NCI-H2081 (cell line): ENCODE data around the gene DAAM2.
A peak's percentile ranks its signal among the peaks of the same experiment; 100 is the strongest.

Source experiments
- DNase-seq, 2 experiments: peaks; one replicate each; lab custom pipeline; 2025; lab: John Stamatoyannopoulos, UW

The DAAM2 gene

GRCh38 chr6:39819228-39819627 is 27.1 kb downstream of the DAAM2 start:
- DNase-seq, result no peak

DNA sequence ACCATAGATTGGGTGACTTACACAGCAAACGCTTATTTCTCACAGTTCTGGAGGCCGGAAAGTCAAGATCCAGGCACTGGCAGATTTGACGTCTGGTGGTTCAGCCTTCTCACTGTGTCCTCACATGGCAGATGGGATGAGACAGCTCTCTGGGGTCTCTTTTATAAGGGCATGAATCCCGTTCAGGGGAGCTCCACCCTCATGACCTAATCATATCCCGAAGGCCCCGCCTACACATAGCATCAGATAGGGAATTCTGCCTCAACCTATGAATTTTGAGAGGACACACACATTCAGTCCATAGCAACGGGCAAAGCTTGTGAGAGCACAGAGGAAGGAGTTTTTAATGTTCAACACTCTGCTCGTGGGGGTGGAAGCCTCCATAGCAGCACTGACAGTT is 27.5 kb downstream of the DAAM2 start:
- DNase-seq, result no peak

- DNase-seq, result no peak
Measured at GRCh38 chr6:39820553-39820952, 28.4 kb downstream of the DAAM2 start.

DNA sequence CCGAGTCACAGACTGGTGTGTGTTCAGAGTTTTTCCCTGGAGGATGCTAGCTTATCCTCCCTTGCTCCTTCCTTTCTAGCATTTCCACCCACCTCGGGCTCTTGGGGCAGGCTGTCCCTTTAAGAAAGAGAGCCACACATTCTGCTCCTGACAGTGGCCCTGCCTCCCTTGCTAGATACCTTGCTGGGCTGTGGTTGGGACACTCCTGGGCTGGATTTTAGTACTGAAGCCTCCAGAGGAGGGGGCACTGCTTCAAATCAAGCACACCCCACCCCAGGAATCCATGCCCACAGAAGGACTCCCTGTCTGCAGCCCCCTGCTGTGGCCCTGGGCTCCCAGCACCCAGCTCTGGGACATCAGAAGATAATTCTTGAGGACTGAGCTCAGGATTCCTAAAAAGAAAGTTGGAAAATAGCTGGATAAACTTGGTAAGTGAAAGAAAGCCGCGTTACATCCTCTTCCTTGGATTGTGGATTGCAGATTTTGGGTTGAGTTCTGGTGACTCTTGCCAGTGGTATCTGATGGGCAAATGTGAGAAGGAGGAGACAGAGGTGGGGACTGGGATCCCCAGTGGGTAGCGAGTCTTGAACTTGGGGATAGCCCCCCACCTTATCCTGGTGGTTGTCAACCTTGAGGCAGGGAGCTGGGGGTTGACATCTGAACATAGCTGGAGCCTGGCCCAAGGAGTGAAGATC is 29.0 kb downstream of the DAAM2 start:
- DNase-seq, result no peak

GRCh38 chr6:39821742-39822532 is 29.8 kb downstream of the DAAM2 start:
- no peak for DNase-seq

DNA sequence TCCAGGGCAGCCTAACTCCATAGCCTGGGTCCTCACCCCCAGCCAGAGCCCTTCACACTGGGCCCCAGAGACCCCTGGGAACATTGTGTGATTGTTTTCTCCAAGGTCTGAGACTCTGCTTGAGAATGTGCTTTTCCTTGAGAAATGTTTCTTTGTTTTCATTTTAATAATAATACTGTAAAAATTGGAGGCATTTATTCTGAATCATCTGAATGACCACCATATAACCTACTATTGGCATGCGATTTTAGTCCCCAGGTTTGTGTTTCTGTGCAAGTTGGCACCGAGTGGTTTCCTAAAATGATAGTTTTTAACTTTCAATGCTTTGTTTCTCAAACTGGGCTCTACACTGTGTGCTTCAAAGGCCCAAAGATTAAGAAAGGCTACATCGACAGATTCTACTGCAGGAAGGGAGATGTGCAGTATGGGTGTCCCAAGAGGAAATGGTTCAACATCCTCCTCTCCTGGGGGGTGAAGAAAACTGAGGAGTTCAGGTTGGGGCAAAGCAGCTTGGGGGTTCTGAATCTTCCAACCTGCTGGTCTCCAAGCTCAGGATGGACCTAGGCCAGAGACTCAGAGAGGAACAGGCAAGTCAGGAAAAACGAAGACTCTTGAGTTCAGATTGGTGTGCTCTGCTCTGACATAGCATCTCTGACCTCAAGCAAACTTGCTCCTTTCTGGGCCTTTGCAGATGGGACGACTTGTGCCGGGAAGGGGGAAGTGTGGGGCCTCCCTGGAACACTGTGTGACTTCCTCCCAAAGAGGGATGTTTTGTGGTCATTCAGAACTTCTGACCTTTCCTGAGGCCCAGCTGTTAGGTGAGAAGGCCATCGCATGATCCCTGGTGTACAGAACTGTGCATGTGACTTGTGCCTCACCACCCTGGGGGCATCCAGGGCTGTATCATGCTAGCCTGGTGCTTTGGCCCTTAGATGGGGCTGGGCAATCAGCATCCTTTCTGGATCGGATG is 31.0 kb downstream of the DAAM2 start:
- no peak for DNase-seq

- DNase-seq, result peak in 1 of 2 experiments; percentile 16
Measured at GRCh38 chr6:39824030-39824926, 32.1 kb downstream of the DAAM2 start.

- DNase-seq, result no peak
Measured at GRCh38 chr6:39829331-39829730, 37.2 kb downstream of the DAAM2 start.

DNA sequence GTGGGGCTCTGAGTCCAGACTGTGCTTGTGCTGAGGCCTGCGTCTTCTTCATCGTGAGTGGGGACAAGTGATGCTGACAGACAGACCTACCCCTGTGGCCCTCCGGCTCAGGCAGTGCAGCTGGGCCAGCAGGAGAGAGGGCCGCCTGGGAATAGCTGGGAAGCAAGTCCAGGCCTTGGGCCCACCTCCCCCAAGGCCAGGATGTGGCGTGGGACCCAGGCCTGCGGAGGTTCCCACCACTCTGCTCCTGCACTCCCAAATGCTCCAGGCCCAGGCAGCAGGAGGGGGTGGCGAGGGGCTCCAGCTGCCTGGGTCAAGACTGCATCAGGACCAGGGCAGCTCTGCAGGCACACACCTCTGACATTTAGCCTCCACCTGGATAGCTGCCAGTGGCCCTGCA is 38.3 kb downstream of the DAAM2 start:
- no peak for DNase-seq

GRCh38 chr6:39831701-39832100 is 39.5 kb downstream of the DAAM2 start:
- DNase-seq, result no peak

GRCh38 chr6:39834278-39834677 is 42.1 kb downstream of the DAAM2 start:
- no peak for DNase-seq

- no peak for DNase-seq
Measured at GRCh38 chr6:39834866-39835265, 42.7 kb downstream of the DAAM2 start.

- DNase-seq, result no peak
Measured at GRCh38 chr6:39835821-39836295, 43.7 kb downstream of the DAAM2 start.

DNA sequence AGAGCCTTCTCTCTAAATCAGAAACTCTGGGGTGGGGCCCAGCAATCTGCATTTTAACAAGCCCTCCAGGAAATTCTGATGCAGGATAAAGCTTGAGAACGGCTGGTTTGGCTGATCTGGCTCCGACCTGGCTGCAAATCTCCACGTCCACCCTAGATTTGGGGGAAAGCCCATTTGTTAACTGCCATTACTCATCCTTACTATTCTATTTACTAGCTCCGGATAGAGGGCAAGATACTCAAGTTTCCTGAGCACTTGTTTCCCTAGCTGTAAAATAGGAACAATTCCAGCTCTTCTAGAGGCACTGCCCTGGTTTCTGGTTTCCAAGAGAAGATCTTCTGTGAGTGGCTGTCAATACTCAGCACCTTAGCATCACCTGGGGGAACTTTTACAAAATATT is 44.4 kb downstream of the DAAM2 start:
- no peak for DNase-seq

DNA sequence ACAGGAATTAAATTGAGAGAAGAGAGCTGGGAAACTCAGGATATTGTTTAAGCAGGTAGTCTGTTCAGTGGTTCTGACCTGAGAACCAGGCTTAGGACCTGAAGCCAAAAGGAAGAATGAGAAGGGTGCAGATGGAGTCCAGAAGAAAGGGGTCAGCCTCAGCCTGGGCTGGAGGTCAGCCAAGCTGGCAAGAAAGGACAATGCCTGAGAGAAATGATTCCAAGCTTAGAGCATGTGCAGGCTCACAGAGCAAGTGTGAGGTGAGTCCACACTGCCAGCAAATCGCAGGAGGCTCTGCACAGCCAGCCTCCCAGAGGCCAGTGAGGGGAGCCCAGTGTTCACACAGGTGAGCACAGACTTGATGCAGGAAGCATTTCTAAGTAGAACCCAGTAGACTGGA is 47.3 kb downstream of the DAAM2 start:
- no peak for DNase-seq

DNA sequence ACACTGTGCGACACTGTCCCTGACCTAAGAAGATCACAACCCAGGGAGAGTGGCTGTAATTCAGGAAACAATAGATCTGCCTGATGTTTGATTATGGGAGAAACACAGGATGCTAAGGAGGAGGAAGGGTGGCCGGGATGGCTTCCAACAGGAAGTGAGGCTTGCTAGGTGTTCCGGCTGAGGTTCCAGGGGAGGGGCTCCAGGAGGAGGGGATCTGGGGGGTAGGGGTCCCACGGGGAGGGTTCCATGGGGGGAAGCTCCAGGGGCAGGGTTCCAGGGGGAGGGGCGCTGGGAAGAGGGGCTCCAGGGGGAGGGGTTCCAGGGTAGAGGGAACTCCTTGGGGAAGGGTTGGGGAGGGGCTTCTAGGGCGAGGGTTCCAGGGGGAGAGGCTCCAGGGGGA is 48.6 kb downstream of the DAAM2 start:
- peak in 1 of 2 experiments; percentile 4 for DNase-seq

DNA sequence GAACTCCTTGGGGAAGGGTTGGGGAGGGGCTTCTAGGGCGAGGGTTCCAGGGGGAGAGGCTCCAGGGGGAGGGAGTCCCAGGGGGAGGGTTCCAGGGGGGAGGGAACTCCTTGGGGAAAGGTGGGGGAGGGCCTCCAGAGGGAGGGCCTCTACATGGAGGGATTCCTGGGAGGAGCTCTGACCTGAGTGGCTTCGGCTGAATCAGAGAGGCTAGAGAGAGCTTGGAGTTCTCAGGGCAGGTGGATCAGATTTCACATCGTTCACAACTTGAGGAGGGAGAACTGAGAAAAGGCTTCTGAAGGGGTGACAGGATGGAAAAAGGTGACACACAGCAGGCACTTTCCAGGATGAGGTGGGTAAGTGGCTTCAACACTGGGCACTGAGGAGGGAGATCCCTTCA is 49.1 kb downstream of the DAAM2 start:
- no peak for DNase-seq

GRCh38 chr6:39841923-39842322 is 49.7 kb downstream of the DAAM2 start:
- DNase-seq, result no peak

DNA sequence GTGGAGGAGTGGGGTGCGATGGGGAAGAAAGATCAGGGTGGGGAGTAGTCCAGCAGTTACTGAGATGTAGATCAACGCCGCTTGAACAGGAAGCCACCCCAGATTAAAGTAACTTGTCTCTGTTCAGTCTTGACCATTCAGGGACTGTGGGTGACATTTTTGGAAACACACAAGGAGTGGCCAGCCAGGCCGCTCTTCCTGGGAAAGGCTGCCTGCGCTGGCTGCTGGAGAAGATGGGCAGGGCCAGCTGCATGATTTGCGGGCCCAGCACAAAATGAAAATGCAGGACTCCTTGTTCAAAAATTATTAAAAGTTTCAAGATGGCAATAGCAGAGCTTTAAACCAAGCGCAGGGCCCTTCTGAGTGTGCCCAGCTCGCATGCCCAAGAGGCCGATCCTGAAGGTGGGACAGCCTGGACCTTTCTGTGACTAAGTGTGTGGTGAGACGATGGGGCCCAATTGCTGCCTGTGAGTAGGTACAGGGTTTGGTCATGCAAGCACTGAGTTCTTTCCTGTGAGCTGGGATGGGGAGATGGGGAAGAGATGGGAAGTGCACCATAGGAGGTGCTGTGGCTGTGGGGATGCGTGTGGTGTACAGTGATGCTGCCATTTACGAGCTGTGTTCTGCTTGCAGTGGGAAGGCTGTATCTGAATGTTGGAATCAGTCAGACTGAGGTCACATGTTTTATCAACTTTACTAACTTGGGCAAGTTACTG is 51.3 kb downstream of the DAAM2 start:
- DNase-seq, result no peak

DNA sequence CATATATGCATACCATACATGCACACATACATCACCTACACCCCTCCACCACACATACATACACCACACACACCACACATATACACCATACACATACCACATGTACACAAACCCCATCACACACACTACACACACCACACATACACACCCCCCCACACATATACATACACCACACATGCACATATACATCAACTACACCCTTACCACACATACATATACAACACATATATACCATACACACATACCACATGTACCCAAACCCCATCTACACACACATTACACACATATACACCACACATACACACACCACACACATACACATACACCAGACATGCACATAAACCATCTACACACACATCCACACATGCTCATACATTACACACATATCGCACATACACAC is 52.7 kb downstream of the DAAM2 start:
- no peak for DNase-seq

DNA sequence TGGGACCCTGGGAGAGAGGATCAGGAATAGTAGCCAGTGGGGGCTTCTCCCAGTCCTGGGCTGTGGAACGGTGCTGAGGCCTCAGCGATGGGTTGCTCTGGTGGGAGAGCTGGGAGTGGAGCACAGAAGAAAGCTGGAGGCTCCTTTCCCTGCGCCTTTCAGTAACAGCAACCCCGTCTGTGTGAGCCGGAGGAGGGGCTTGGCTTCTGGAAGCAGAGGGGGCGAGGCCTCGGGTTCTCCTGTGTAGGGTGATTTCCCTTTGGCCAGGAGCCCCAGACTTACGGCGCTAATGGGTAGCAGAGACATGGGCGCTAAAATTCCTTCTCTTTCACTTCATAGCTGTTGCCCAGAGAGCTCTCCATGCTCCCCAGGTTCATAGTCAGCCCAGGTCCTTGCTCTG is 55.0 kb downstream of the DAAM2 start:
- DNase-seq, result no peak
